GM21825 (cell line): ENCODE results near the gene PALD1.
"Not testable (repeated sequence)": the region's sequence is repeated elsewhere in the genome, so short reads cannot be mapped to it uniquely, and the experiment has no call there.

ENCODE experiments used
- ATAC-seq: cut with Tn5 transposase; IDR thresholded peaks from one replicate; pipeline ENCODE4 v1.9.1; 2021; ENCODE audit warnings: mild to moderate bottlenecking, moderate library complexity; ENCODE audit not compliant: unreplicated experiment

PALD1 gene

GRCh38 chr10:70481831-70482530, 3.4 kb downstream of the PALD1 start:
- no peak for ATAC-seq

DNA sequence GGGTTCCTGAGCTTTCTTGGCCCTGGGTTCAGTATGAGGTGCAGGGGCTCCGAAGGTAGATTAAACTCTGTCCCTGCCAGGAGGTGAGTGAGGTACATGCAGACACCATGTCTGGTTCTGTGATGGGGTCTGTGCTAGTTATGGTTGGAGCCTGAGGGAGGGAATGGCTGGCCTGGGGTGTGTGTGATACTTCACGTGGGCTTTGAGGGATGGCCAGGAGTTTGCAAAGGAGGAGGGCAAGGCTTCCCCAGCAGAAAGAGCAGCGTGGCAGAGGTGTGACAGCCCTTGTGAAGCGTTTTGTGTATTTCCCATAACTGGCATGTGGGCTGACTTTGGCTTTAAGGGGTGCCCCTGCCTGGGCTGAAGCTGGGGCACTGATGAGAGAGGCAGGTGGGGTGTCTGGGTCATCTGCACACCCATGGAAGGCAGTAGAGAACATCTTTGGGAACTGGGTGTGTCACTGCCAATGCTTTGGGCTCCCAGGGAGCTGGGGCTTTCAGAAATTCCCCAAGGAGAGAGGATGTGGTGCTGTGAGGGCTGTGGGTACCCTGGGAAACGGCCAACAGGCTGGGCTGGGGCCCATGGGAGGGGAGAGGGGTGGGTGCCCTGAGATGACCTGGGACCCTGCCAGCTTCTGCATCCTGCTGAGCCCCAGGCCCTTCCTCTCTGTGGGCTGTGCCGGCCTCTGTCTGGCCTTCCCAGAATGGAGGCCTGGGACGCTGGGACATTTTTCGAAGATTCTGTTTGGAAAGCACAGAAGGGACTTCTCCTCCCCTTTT, 4.6 kb downstream of the PALD1 start:
- no peak for ATAC-seq

- ATAC-seq: not testable (repeated sequence)
These were observed 5.3 kb downstream of the PALD1 start for GRCh38 chr10:70483872-70484271.

DNA sequence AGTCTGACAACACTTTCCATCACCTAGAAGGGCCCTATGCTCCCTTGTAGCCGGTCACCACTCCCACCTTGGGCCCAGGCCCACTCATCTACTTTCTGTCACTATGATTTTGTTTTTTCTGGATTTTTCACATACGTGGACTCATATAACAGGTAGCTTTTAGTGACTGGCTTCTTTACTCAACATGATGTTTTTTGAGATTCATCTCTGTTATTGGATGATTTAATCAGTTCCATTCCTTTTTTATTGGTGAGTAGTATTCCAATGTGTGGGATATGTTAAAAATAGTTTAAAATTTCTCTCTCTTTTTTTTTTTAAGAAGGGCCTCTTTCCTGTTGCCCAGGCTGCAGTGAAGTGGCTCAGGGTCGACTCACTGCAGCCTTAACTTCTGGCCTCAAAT, 9.3 kb downstream of the PALD1 start:
- no peak for ATAC-seq

DNA sequence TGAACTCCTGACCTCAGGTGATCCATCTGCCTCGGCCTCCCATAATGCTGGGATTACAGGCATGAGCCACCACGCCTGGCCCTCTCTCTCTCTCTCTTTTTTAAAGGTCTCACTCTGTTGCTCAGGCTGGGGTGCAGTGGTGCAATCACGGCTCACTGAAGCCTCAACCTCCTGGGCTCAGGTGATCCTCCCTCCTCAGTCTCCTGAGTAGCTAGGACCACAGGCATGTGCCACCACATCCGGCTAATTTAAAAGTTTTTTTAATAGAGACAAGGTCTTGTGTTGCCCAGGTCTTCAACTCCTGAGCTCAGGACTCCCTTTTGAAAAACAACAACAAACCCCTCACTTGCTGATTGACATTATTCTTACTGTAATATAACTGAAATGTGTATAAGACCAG, 11.6 kb downstream of the PALD1 start:
- ATAC-seq: no peak

GRCh38 chr10:70491614-70492013, 13.0 kb downstream of the PALD1 start:
- no peak for ATAC-seq

DNA sequence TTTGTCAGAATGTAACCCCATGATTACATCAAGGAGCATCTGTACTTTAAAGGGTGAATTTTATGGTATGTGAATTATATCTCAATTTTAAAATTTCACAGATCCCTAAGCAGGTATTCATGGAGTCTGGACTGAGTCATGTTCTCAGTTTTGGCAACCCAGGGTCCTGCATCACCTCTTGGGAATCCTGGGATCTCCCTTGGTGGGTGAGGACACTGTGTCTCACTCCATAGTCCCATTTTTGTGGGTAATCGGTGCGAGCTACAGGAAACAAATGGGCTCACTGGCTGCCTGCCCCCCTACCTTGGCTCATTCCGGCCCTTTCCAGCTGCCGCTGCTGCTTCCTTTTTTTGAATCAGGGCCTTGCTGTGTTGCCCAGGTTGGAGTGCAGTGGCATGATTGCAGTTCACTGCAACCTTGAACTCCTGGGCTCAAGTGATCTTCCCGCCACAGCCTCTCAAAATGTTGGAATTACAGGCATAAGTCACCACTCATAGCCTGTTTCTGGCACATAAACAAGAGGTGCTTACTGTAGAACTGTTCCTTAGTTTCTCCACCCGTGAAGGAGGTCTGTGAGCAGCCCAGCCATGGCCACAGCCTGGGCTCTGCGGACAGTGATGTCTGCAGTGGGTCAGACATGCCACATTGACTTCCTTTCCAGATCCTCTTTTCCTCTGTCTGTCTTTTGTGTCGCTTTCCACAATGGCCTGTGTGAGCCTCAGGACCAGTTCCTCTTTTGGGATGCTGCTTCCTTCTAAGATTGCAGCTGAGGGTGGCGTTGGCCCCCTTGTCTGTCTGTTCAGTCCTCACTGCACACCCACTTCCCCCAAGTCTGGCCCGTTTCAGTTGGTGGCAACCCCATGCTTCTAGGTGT, 14.5 kb downstream of the PALD1 start:
- ATAC-seq: peak; percentile 30

DNA sequence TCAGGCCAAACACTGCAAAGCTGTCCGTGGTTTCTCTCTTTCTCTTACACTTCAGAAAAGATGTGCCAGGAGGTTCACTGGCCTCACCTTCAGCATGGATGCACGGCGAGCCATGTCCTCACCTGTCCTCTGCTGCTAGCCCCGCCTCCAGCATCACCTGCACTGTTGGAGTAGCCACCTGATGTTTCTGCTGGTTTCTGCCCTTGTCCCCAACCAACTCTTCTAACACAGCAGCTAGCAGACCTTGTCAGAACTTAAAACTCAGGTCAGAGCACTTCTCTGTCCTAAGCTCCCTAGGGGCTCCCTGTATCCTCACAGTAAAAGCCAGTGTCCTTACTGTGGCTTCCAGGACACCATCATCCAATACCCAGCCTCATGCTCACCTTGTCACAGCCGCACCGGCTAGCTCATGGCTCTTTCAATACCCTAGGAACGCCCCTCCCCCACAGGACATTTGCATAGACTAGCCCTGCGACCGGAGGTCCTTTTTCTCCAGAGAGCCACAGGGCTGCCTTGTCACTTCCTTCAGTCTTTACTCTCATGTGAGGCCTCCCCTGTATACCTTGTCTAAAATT, 15.2 kb downstream of the PALD1 start:
- peak; percentile 60 for ATAC-seq

DNA sequence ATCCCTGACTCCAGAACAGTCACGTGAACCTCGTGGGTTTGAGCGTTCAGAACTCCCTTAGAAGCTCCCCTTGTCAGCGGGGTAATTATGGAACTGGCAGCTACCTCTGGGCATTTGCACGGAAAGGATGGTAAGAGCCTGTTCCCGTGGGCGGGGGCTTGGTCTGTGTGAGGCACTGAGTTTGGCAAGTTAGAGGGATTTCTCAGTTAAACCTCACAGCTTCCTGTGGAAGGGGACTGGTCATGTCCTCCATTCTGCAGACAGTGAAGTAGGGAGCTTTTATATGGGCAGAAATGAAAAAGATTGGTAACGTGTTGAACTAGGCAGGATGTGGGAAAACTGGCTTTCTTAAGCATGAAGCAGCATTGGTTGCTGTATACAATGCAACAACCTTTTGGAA, 16.0 kb downstream of the PALD1 start:
- ATAC-seq: peak; percentile 31

DNA sequence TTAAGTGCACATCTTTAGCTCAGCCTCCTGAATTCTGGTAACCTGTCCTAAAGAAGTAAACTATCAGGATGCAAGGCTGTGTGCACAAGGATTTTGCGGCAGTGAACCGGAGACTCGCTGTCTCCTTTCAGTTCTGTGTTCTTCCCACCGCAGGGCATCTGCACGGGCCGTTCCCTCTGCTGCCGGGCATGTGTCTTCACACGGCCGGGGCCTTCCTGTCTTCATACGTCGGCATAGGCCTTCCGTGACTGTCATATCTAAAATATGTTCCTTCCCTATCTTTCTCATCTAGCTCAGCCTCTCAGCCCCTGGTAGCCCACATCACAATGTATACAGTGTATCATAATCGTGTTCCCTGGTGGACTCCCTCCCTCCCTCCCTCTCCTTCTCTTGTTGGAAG, 16.4 kb downstream of the PALD1 start:
- ATAC-seq: no peak

GRCh38 chr10:70495691-70496261, 17.2 kb downstream of the PALD1 start:
- ATAC-seq: no peak

GRCh38 chr10:70496341-70497119, 18.0 kb downstream of the PALD1 start:
- ATAC-seq: no peak

DNA sequence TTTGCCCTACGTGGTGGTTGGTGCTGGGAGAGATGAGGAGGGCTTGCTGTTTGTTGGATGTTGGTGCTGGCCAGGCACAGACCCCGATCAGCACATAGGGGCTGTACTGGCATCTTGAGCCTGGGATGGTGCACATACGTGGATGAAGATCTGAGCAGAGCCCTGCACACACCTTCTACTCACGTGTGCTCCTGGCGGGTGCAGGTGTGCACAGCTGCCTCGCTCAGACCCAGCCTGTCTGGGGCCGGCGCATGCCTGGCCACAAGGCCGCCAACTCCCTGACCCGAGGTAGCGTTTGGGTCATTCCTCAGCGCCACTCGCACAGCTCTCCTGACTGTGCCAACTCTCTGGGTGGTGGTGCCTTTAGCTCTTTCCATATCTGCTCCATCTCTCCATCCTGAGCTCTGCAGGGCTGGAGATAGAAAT, 18.6 kb downstream of the PALD1 start:
- ATAC-seq: no peak

DNA sequence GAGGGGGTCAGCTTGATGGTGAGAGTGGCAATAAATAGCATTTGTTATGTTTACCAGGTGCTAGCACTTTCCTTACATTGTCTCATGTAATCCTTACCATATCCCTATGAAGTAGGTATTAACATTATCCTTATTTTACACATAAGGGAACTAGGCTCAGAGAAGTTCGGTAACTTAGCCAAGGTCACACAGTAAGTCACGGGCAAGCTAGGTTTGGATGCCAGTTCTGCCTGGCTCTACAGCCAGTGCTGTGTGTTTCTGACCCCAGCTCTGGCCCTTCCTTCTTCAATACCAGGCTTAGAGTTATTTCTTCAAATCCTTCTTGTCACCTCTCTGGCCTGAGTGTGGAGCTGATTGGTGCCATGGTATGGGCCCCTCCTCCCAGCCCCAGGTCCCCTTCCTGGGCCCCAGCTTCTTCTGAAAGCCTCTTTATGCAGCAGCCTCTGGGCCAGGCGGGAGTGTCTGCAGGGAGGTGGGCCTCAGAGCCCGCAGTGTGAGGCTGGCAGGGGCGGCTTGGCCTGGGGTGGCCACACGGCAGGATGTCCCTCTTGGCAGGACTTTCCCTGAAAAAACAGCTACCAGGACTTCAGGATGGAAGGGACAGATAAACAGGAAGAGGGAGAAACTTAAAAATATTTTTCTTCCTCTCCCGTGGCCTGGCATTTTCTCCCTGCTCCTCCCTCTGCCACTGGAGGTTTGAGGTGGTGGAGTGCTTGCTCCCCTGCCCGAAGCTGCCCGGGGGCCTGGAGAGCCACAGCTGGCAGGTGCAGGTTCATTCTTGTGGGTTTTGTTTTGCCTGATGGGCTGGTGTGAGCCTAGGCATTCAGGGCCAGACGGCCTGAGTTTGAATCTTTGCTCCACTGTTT, 20.6 kb downstream of the PALD1 start:
- ATAC-seq: no peak

DNA sequence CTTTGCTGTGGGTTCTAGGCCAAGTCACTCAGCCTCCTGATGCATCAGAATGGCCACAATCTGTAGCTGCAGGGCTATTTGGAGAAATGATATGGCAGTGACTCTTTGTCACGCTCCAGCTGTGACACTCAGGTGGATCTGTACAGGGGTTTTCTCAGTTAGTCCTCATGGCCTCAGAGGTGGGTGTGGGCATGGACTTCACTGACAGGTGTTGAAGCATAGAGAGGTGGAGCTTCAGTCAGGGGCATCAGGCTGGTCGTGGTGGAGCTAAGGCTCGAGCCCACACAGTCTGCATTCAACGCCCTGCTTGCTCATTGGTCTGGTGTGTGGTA, 21.2 kb downstream of the PALD1 start:
- ATAC-seq: no peak

GRCh38 chr10:70500368-70500767, 21.8 kb downstream of the PALD1 start:
- no peak for ATAC-seq

DNA sequence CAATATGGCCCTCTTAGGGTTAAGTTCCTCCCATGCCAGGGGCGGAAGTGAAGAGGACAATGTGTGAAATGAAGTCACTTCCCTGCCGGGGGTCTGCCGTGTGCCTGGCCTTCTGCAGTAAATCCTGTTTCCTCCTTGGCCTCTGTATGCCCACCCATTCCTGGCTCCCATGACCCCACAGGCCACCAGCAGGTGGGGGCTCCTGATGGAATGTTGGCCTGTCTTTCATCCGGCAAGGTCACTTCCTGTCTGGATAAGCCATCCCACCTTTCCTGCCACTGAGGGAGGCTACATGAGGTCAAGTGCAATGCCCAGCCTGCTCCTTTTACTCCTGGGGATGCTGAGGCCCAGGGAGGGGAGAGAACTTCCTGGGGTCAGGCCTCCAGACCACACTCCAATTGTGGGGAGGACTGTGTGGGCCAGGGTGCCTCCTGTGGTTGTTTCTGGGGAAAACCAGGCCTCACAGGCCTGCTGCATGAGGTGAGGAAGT, 22.3 kb downstream of the PALD1 start:
- no peak for ATAC-seq

DNA sequence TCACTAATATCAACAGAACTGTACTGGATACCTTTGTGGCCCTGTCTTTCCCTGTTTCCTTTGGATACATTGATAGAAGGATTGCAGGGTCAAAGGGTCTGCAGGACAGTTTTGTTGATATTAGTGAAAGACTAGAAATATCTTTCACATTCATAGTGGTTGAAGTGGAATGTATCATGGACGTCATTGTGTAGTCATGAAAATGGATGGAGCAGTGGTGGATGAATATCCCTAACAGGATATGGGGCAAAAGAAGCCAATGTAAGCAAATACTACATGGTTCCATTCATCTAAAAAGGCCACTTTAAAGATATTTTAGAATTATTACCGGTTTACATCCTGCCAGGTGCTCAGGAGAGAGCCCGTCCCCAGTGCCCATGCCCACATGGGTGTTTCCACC, 23.8 kb downstream of the PALD1 start:
- ATAC-seq: no peak

DNA sequence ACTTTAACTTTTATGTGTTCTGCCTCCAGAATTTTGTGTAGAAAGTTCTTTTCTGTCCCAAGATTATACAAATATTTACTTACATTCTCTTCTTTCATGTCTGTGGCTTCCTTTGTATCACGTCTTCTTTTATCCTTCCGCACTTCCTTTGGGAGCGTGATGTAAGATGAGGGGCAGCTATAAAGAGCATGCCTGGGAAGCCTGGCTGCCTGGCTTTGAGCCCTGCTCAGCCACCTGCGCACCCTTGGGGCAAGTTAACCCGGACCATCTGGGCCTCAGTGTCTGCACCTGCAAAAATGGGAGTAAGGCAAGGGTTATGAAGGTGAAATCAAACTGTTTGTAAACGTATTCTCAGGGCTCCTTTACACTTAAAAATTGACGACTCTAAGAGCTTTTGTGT, 25.2 kb downstream of the PALD1 start:
- no peak for ATAC-seq
